SKM-1 treated with dmso at 0.1 percent for 144 hours (cell line): ENCODE results near the gene HOXB9.
A peak's percentile ranks its signal among the peaks of the same experiment; 100 is the strongest.

Experiments
- DNase-seq: peaks from one replicate; lab custom pipeline; 2025; ENCODE audit not compliant: unreplicated experiment; lab: John Stamatoyannopoulos, UW

Gene HOXB9

GRCh38 chr17:48597778-48598631 lies 28.2 kb downstream of the HOXB9 start:
- no peak for DNase-seq

DNA sequence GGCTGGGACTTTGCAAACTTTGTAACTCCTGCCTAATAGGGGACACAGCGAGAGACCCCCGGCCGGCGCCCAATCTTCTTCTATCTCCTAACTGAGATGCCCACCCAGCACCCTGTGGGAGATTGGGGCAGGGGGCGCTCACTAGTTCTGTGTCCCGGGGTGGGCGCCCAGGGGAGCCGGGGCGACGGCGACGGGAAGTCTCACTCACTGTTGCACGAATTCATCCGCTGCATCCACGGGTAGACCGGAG lies 28.7 kb downstream of the HOXB9 start:
- no peak for DNase-seq

GRCh38 chr17:48596735-48597527 lies 29.2 kb downstream of the HOXB9 start:
- no peak for DNase-seq

- DNase-seq, result no peak
Measured at GRCh38 chr17:48596000-48596734, 30.0 kb downstream of the HOXB9 start.

DNA sequence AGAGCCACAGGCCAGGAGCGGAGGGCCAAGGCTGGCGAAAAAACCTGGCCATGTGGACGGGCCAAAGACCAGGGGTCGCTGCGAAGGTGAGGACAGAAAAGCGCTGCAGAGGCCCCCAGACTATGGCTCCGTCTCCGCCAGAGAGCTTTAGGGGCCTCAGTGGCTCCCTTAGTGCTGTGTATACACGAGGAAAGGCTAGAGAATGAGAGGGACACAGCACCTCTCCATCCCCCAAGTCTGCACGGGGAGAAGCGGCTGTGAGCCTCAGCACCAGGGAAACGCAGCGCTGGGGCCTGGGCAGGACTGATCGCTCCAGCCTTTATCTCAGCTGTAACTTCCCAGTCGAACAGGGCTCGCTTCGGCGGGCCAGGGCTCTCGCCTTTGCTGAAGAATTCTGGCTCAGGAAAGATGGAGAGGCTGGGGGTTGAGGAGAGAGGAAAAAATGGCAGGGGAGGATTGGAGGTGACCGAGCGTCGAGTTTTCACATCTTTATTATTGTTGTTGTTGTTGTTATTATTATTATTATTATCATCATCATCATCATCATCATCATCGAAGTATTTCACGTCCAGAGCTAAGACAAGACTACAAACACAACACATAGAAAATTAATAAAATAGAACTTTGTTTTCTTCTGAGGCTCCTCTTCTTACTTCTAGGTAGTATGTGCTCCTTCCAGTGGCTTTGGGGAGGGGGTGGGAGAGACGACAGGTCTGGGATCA lies 30.7 kb downstream of the HOXB9 start:
- DNase-seq, result no peak

- no peak for DNase-seq
Measured at GRCh38 chr17:48594538-48595277, 31.4 kb downstream of the HOXB9 start.

DNA sequence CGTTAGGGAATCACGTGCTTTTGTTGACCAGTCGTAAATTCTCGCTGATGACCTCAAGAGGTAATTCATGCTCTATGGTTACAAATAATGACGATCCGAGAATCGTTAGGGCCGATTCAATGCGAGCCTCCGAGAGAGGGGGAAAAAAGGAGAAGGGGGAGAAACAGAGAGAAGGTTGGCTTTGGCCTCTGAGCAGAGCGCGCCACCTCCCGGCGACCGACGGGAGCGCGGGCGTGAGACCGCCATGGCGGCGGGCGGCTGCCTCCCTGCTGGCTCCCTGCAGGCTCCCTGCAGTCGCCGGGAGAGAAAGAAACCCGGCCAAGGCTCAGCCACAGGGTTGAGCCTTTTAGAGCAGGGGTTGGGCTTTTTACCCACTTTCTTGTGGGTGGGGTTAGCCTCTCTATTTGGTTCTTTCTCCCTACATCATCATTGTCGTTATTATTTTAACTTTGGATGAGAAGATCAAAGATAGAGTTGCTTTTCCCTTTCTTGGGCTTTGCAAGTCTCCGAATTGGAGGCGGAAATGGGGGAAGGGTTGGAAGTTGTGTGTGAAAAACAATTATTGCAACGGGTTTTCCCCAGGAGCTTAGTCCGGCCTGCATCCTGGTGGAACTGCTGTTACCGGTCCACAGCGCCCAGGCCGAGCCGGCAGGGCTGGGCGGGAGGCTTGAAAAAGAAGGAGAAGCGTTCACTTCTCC lies 32.2 kb downstream of the HOXB9 start:
- peak; percentile 79 for DNase-seq

- DNase-seq, result no peak
Measured at GRCh38 chr17:48593126-48593829, 32.9 kb downstream of the HOXB9 start, which contains the start of gene HOXB5. HOXB5 (minus strand) TSS chr17:48593779; CDS start chr17:48593682, 97 bp downstream.

DNA sequence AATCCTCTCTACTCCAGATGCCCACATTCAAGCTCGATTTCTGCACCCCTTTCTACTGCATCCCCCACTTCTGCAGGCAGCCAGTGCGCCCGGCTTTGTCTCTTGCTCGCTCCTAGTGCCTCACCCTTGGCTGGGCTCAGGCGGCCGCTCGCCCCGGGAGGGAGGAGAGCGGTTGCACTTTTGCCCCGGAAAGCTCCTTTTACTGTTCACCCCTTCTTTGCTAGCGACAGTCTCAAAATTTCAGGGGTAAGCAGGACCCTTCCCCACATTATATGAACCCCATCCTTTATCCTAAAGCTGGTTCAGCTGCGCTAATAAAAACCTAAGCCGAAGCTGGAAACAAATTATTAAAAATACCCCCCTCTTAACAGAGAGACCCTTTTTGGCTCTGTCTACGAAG lies 33.6 kb downstream of the HOXB9 start:
- DNase-seq, result no peak

DNA sequence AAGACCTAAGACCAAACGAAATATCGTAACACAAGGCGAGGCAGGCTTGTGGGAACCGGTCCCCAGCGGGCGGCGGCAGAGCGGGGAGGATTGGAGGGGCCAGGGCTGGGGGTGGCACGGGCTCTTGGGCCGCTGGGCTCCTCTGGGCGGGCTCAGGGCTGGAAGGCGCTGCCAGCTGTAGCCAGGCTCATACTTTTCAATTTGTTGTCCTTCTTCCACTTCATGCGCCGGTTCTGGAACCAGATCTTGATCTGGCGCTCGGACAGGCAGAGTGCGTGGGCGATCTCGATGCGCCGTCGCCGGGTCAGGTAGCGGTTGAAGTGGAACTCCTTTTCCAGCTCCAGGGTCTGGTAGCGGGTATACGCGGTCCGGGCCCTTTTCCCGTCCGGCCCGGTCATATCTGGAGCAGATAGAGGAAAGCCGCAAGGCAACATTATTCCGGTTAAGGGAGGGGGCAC lies 34.1 kb downstream of the HOXB9 start:
- DNase-seq, result no peak

GRCh38 chr17:48591255-48592056 lies 34.7 kb downstream of the HOXB9 start:
- DNase-seq, result no peak

DNA sequence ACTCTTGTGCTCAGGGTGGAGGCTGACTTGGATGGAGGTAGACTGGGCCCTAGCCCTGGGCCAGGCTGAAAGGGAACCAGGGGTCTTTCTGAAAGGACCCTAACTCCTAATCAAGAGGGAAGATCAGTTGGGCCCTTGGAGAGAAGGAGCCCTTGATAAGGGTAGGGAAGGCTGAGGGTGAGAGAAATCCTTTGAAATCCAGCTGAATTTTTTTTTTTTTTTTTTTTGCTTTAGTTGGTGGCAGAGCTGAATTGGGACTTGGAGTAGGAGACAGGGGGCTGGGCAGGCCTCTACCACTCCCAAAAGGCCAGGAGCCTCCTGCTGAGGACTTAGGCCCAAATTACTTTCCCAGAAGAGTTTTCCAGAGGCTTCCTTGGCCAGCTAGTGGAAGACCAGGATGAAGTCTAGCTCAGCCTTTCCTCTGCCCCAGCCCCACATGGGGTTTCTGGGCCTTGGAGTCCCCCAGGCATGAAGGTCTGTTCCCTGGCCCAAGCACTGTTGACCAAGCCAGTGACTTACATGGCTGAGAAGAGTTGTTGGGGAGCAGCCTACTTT lies 35.5 kb downstream of the HOXB9 start:
- no peak for DNase-seq

DNA sequence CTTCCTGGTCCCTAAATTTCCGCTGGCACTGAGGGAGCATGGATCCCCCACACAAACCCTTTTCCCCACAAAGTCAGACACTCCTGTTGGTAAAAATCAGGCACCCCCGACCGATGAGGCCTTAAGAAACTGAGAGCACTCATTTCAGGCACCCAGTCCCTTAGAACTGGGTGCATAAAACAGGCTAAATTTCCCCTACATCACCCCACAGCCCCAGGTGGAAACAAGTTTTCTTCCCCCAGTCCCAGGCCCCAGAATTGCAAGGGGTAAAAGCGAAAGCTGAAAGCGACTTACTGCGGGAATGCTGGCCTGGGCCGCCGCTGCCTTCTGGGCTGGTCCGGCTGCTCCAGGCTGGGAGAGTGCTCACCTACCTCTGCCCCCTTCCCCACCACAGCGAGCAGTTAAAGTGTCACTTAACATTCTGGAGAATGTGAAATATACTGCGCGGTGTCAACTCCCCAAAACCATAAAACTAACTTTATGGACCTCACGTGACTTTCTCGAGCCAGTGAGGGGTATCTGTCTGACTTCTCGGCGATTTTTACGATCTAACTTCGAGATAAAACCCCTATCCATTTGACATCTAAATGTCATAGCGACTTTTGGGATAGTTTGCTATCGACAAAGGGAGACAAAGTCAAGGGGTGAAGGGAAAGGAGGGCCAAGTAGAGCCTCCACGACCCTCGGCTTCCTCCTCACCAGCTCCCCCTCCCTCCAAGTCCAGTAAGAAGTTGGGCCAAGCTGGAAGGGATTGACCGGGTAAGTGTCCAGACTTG lies 36.1 kb downstream of the HOXB9 start, which contains the start of gene HOXB3:
Gene HOXB3 (minus strand): TSS at position 411 of the 776 bp plus-strand sequence. CDS start 37,767 bp downstream, outside the sequence.
- no peak for DNase-seq

GRCh38 chr17:48589060-48589830 lies 36.9 kb downstream of the HOXB9 start:
- no peak for DNase-seq

DNA sequence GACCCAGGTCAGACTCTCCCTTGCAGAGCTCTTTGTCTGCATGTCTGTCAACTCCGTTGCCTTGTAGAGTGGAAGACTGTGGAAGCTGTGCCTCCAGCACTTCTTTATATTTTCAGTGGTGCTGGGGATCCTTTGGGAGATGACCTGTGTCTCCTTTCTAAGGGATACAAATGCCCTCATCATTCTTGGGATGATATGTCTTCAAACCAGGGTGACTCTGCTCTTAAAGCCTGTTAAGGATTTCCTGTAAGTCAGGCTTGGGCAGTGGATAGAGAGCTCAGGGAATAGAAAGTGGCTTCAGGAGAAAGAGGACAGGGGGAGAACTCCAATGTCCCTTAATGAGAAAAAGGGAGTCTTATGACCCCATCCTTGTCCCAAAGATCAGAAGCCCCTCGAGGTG lies 37.6 kb downstream of the HOXB9 start:
- DNase-seq, result no peak

GRCh38 chr17:48588074-48588415 lies 38.1 kb downstream of the HOXB9 start:
- no peak for DNase-seq
